Vagina (tissue), 2 donors: Measurements from ENCODE around the gene SUN1. TPM values are rescaled to one million over a fixed set of nuclear protein-coding genes. Genes with fewer than 3 reads are reported as not detected.

Experiments used
- DNase-seq, 2 donors: peaks; one replicate each; pipeline ENCODE4 v3.0.0-alpha.2; 2017; ENCODE audit errors: extremely low spot score in 2 of 2
- H3K27ac ChIP-seq: fragments of 200-600 bp; sonication (generic); one replicate; pipeline ENCODE4 v1.5.1; 2019
- H3K27me3 ChIP-seq: fragments of 200-600 bp; sonication (generic); one replicate; pipeline ENCODE4 v1.5.1; 2019
- H3K36me3 ChIP-seq, 2 donors: fragments of 200-600 bp; sonication (generic); one replicate each; pipeline ENCODE4 v1.5.1; 2017 to 2019
- H3K4me1 ChIP-seq: fragments of 200-600 bp; sonication (generic); one replicate; pipeline ENCODE4 v1.5.1; 2019
- H3K4me3 ChIP-seq, 2 donors: fragments of 200-600 bp; sonication (generic); 1 replicate in 1 of 2; 2 replicates in 1 of 2; pipeline ENCODE4 v1.5.1; 2016 to 2019
- H3K9me3 ChIP-seq: fragments of 200-600 bp; sonication (generic); one replicate; pipeline ENCODE4 v1.5.1; 2019
- CTCF ChIP-seq, 3 experiments: fragments of 450-650 bp in 2 of 3; fragments of 200-600 bp in 1 of 3; sonication (generic) in 1 of 3; IDR thresholded peaks; one replicate each; pipeline ENCODE4 v1.5.1; 2017 to 2019; ENCODE audit warnings: antibody characterized with exemption in 3 of 3, mild to moderate bottlenecking in 2 of 3, moderate library complexity in 2 of 3
- POLR2A ChIP-seq, 2 donors: fragments of 450-650 bp; IDR thresholded peaks; one replicate each; pipeline ENCODE4 v1.6.1; 2017; ENCODE audit warnings: antibody characterized with exemption in 2 of 2, mild to moderate bottlenecking in 2 of 2, moderate library complexity in 2 of 2
- POLR2AphosphoS5 ChIP-seq, 2 donors: sonication (generic); formaldehyde crosslinking; IDR thresholded peaks; one replicate each; pipeline ENCODE4 v1.9.0; 2017; ENCODE audit warnings: antibody characterized with exemption in 2 of 2, mild to moderate bottlenecking in 2 of 2, low read depth in 1 of 2; ENCODE audit not compliant: insufficient read depth in 1 of 2
- intact Hi-C: fragments of 100-400 bp; cut with DNase I; formaldehyde crosslinking; loops from one replicate; pipeline ENCODE4 v1.15.1; 2023
- total RNA-seq: library from RNA; depleted of rRNA; stranded (reverse); fragments of >200 nt; gene quantifications from one replicate; pipeline ENCODE4 v1.2.3, GENCODE V29; 2016

SUN1 gene
- total RNA-seq, 1 donor from 2014 or later: 170 TPM

DNA sequence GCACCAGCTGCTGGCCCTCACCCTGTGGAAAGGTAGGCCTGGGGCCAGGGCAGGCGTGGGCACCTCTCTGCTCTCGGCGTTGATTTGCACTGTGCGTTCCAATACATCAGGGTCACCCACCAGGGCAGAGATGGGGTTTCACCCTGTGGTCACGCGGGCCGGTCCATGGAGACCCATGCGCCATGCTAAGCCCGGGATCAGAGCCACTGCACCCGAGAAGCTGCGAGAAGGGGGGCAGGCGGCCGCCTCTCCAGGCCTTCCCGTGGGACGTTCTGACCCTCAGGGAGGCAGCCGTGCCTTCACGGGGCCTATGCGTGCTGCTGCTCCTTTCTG is 55.2 kb downstream of the SUN1 start:
- Histone ChIP-seq H3K9me3 (no peaks in the 10 kb centered on the region), H3K36me3 (peaks cover 0 to 47% of the 10 kb centered on the region in 2 donors), H3K27me3 (no peaks in the 10 kb centered on the region), H3K4me1 (peaks cover 36% of the 10 kb centered on the region), H3K27ac (no peak overlapping the region), H3K4me3 (no peak overlapping the region)
- DNase-seq: no peak
- intact Hi-C loops: no loop called here
- no peak for TF ChIP-seq POLR2A (IDR thresholded peaks at IDR 0.05)

DNA sequence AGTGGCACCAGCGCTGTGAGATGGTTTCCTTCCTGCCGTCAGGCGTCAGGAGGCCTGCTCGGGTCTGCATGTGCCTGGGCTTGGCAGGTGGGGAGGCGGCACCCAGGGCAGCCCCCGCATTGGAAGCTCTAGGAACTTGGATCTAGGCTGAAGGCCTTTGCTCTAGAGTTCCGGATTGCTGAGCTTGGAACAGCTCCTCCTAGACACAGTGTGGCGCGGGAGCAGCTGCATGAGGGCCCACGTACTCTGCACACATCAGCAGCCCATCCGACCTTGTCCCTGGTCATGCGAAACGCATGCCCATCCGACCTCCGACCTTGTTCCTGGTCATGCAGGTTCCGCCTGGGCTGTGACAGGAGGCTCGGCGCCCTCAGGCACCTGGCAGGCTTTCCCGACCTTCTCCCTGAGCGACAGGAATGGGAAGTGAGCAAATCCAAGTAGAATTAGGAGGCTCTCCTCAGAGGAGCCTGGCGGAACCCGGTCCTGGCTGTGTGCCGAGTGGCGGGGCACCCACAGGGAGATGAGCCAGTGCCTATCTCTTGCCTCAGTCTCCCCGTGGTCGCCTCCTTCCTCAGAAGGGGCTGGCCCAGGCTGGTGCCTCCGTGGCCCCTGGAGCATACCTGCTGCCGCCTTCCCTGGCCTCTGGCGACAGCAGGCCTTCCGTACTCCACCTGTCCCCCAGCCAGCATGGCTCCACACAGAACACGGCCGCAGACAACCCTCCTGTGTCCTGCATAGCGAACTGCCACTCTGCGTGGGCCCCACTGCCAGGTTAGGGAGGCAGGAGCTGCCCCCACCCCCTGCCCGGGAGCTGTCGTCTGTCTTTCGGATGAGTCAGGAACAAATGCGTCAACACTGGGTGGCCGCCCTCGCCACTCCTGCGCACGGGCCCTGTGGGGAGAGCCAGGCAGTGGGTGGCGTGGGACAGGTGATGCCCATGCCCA is 56.1 kb downstream of the SUN1 start:
- TF ChIP-seq POLR2A (IDR thresholded peaks at IDR 0.05) (no peak), CTCF (IDR thresholded peaks at IDR 0.05) (no peak), POLR2AphosphoS5 (IDR thresholded peaks at IDR 0.05; ENCODE audit: insufficient read depth in 1 of 2, low read depth in 1 of 2) (no peak)
- intact Hi-C loops: no loop called here

GRCh38 chr7:889025-889390 is 56.7 kb downstream of the SUN1 start:
- peaks cover 21% of the 10 kb centered on the region for H3K4me1 ChIP-seq
- H3K27ac ChIP-seq: no peak overlapping the region
- intact Hi-C loops: no loop called here
- H3K27me3 ChIP-seq: no peaks in the 10 kb centered on the region
- no peak overlapping the region for H3K4me3 ChIP-seq
- TF ChIP-seq POLR2A (IDR thresholded peaks at IDR 0.05) (no peak), CTCF (IDR thresholded peaks at IDR 0.05) (no peak), POLR2AphosphoS5 (IDR thresholded peaks at IDR 0.05; ENCODE audit: insufficient read depth in 1 of 2, low read depth in 1 of 2) (no peak)
- H3K9me3 ChIP-seq: no peaks in the 10 kb centered on the region
- no peak for DNase-seq
- H3K36me3 ChIP-seq: peaks cover 0 to 60% of the 10 kb centered on the region in 2 donors

More for the DNA sequence above, 56.1 kb downstream of the SUN1 start:
- Histone ChIP-seq H3K9me3 (no peaks in the 10 kb centered on the region), H3K27ac (no peak overlapping the region), H3K4me1 (peaks cover 27% of the 10 kb centered on the region), H3K4me3 (no peak overlapping the region), H3K36me3 (peaks cover 0 to 54% of the 10 kb centered on the region in 2 donors), H3K27me3 (no peaks in the 10 kb centered on the region)
- DNase-seq: no peak

DNA sequence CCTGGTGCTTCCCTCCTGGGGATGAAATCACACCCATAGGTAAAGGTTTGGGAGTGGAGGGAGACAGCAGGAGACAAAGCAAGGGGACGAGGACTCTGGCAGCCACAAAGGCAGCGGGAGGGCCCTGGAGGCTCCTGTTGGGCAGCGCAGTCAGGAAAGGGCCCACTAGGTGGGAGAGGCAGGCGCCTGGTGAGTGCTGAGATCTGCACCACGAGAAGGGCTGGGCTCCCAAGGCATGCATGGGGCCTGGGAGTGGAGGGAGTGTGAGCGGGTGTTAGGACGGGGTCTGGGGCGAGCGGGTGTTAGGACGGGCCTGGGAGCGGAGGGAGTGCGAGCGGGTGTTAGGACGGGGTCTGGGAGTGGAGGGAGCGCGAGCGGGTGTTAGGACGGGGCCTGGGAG is 57.1 kb downstream of the SUN1 start:
- Histone ChIP-seq H3K27me3 (no peaks in the 10 kb centered on the region), H3K27ac (no peak overlapping the region), H3K4me3 (no peak overlapping the region), H3K36me3 (peaks cover 0 to 64% of the 10 kb centered on the region in 2 donors), H3K4me1 (peaks cover 17% of the 10 kb centered on the region), H3K9me3 (no peaks in the 10 kb centered on the region)
- intact Hi-C loops: no loop called here
- no peak for DNase-seq
- no peak for TF ChIP-seq CTCF (IDR thresholded peaks at IDR 0.05)
- no peak for TF ChIP-seq POLR2AphosphoS5 (IDR thresholded peaks at IDR 0.05; ENCODE audit: insufficient read depth in 1 of 2, low read depth in 1 of 2)
- TF ChIP-seq POLR2A (IDR thresholded peaks at IDR 0.05): no peak

DNA sequence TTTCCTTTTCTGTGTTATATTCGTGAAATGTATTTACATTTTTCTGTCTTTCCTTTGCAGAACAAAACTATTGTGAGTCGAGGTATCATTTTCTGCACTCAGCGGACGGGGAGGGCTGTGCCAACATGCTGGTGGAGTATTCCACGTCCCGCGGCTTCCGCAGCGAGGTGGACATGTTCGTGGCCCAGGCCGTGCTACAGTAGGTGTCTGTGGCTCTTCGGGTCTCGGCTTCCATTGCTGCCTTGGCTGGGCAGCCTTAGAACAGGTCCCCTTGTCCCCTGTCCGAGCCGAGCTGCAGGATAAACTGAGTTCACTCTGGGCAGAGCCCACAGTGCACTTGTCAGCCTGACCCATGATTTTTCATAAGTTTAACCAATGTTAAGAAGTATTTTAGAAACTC is 58.6 kb downstream of the SUN1 start:
- H3K9me3 ChIP-seq: no peaks in the 10 kb centered on the region
- TF ChIP-seq POLR2A (IDR thresholded peaks at IDR 0.05) (no peak), POLR2AphosphoS5 (IDR thresholded peaks at IDR 0.05; ENCODE audit: insufficient read depth in 1 of 2, low read depth in 1 of 2) (no peak), CTCF (IDR thresholded peaks at IDR 0.05) (no peak)
- H3K36me3 ChIP-seq: peaks cover 0 to 79% of the 10 kb centered on the region in 2 donors
- H3K27me3 ChIP-seq: no peaks in the 10 kb centered on the region
- no peak overlapping the region for H3K27ac ChIP-seq
- DNase-seq: no peak
- no peak overlapping the region for H3K4me3 ChIP-seq
- intact Hi-C loops: no loop called here
- H3K4me1 ChIP-seq: peaks cover 2% of the 10 kb centered on the region
